H54 (cell line): ENCODE results near the gene ACAA2.
"Not testable (repeated sequence)": the region's sequence is repeated elsewhere in the genome, so short reads cannot be mapped to it uniquely, and the experiment has no call there.

Experiments used
- DNase-seq: peaks from one replicate; pipeline ENCODE4 v3.0.0; 2011; ENCODE audit warnings: low spot score, mixed read lengths; ENCODE audit not compliant: insufficient read length
- FAIRE-seq: peaks from 3 replicates; lab custom pipeline; 2011; peaks lifted over from hg19 to GRCh38; lab: Jason Lieb, UNC
- POLR2A ChIP-seq: IDR thresholded peaks from 2 replicates; pipeline ENCODE4 v1.6.1; 2011; ENCODE audit warnings: low read depth, mild to moderate bottlenecking, low read length

The ACAA2 gene

GRCh38 chr18:49786019-49786720 lies 27.2 kb downstream of the ACAA2 start:
- DNase-seq (no peak), FAIRE-seq (no peak)
- no peak for TF ChIP-seq POLR2A

- no peak for TF ChIP-seq POLR2A
- DNase-seq (no peak), FAIRE-seq (peak; percentile 36)
Measured at GRCh38 chr18:49784427-49785185, 28.7 kb downstream of the ACAA2 start.

- FAIRE-seq, DNase-seq: not testable (repeated sequence)
Measured at GRCh38 chr18:49783631-49784030, 29.7 kb downstream of the ACAA2 start.

GRCh38 chr18:49778826-49779465 lies 34.4 kb downstream of the ACAA2 start:
- FAIRE-seq, result no peak

DNA sequence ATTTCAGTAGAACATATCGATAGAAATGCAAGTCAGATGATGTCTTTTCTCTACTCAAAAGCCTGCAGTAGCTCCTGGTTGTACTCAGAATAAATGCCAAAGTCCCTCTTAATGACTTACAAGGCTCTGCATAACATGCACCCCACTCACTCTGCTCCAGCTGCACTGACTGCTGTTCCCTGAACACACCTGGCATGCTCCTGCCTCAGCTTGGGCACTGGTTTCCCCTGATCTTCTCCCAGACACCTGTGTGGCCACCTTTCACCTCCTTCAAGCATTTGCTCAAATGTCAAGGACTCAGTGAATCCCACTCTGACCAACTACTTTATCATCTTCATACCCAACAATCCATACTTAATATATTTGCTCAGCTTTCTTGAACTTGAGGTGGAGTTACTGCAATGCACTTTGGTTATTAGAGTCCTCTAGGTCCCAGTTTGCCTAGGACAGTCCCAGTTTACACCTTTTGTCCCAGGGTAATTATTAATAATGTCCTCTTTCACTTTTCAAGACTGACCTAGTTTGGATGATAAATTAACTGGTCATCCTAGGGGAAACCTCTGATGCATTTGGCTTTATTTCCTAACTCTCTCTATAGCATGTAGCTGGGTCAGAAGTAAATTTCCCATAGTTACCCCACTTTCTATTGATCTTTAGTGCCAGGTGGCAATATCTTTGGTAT lies 44.1 kb downstream of the ACAA2 start:
- no peak for TF ChIP-seq POLR2A
- no peak for FAIRE-seq
- no peak for DNase-seq

More at GRCh38 chr18:49778826-49779465, 34.4 kb downstream of the ACAA2 start:
- TF ChIP-seq POLR2A, result no peak
- no peak for DNase-seq

- no peak for TF ChIP-seq POLR2A
- FAIRE-seq, result no peak
- DNase-seq, result peak; percentile 22
Measured at GRCh38 chr18:49768051-49768391, 45.3 kb downstream of the ACAA2 start.

DNA sequence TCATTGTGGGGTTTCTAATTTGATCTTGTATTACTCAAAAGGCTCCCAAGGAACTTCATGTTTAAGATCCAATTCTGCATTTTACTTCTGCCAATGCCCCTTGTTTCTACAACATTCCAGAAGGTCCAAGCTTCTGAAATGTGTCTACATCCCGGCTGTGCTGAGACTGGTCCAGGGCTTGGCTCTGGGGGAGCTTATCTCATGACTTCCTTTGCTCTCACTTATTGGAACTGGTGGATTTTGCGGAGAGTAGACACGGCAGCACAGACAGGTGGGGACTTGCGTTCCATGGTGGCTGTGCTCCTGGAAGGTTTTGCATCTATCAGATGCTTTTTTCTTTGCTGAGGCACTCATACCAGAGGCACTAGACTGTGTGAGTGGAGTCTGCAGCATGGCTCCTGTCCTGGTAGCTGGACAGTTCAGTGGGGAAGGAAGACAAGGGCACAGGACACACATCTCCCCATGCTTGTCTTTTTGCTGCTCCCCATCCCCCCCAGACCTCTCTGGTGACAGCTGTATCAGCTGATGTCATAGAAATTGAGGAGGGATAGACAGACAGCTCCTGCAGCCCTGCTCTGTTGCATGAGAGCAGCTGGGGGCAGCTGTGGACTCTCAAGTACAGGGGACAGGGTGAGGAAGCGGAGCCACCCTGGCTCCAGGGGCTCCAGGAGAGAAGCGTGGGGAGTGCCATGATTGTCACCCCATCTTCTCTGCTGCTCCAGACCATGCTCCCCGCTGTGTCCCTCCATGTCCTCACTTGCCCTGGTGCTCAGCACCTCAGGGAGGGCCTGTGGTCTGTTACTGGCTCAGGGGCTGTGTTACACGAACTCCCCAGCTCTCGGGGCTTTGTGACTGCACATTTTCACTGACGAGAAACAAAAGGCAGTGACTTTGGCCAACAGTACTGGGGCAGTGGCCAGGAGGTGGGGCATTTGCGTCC lies 46.0 kb downstream of the ACAA2 start:
- no peak for TF ChIP-seq POLR2A
- no peak for FAIRE-seq
- no peak for DNase-seq

DNA sequence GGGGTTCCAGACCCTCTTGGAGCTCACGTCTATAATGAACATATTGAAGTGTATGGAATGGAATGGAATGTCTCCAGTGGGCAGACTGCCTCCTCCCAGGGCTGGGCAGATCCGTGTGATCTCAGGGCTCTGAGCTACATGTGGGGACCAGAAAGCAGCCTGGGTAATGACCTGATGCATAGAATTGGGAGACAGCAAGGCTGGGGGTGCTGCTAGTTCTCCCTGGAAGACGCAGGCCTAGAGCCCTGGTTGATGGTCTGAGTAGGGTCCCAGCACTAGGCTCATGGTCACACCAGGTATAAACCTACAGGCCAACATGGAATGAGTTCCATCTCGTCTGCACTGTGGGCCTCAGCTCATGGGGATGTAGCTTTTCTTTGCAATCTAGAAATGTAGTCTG lies 46.7 kb downstream of the ACAA2 start:
- DNase-seq (no peak), FAIRE-seq (no peak)
- no peak for TF ChIP-seq POLR2A

DNA sequence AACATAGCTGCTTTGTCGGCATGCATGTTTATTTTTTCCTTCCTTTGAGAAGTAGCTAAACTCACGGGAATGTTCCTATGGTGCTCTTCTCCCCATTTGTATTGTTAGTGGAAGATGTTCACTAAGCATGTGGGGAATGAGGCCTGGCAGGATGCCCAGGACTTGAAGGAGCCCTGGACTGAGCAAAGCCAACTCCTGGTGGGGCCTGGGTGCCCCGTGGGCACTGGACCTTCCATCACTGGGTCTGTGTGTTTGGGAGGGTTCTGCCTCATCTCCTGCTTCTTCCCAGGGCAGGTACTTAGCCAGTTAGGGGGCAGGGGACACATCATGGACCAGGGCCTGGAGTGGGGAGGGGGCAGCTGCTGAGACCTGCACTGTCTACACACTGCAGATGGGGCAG lies 49.3 kb downstream of the ACAA2 start:
- TF ChIP-seq POLR2A, result no peak
- no peak for DNase-seq
- FAIRE-seq, result no peak

DNA sequence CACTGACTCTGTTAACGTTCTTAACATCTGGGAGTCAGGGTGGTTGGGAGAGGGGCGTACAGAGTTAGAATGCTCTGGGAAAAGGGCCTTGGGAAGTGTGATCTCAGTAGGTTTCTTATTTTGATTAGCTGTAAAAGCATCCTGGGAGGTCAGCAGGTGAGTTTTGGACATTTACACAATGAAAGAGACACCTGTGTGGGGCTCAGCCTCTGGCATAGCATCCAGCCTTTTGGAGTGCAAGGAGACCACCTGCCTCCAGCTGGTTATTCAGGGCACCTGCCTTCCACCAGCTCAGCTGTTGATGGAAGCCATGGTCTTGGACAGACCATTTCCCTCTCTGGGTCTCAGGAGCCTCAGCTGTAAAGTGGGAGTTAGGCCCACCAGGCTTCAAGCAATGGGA lies 49.7 kb downstream of the ACAA2 start:
- TF ChIP-seq POLR2A, result no peak
- no peak for DNase-seq
- FAIRE-seq, result no peak

GRCh38 chr18:49762191-49763077 lies 50.9 kb downstream of the ACAA2 start:
- no peak for TF ChIP-seq POLR2A
- DNase-seq, result no peak
- no peak for FAIRE-seq

GRCh38 chr18:49761771-49762170 lies 51.6 kb downstream of the ACAA2 start:
- TF ChIP-seq POLR2A, result no peak
- DNase-seq (no peak), FAIRE-seq (no peak)
